NCI-H460 (cell line): ENCODE data around the gene NDUFAF5. TPM values are rescaled to one million over a fixed set of nuclear protein-coding genes. Genes with fewer than 3 reads are reported as not detected.

Source experiments
- DNase-seq: peaks from one replicate; pipeline ENCODE4 v3.0.0-alpha.2; 2016; ENCODE audit warnings: low read depth; ENCODE audit errors: extremely low read depth
- total RNA-seq: library from RNA; depleted of rRNA; stranded (reverse); fragments of >200 nt; shearing (Covaris generic); gene quantifications from 2 replicates; pipeline ENCODE4 v1.2.3, GENCODE V29; 2014; rRNA removed

Gene NDUFAF5
- total RNA-seq, 1 experiment from 2014 or later, result 37.5 TPM

- DNase-seq, result no peak
These were observed 81.0 kb downstream of the NDUFAF5 start for GRCh38 chr20:13865791-13866351.

GRCh38 chr20:13868331-13868730, 83.5 kb downstream of the NDUFAF5 start:
- DNase-seq, result no peak

GRCh38 chr20:13870170-13870748, 85.4 kb downstream of the NDUFAF5 start:
- no peak for DNase-seq

Other genes with a start within 250 kb of the NDUFAF5 start
- gene TASP1, start 146.1 kb upstream of the NDUFAF5 start, total RNA-seq, result 6.5 and 9.0 TPM in 2 replicates
- 25.6 and 28.9 TPM in 2 replicates for gene ESF1, start 109 bp upstream of the NDUFAF5 start, total RNA-seq
- gene SEL1L2, start 205.6 kb downstream of the NDUFAF5 start, total RNA-seq, result not detected in 2 replicates
- 1.4 and 2.0 TPM in 2 replicates for gene MACROD2, start 210.5 kb downstream of the NDUFAF5 start, total RNA-seq